Body of pancreas (tissue), 4 donors: ENCODE data around the gene GNA15.

ENCODE experiments used
- POLR2A ChIP-seq, 3 donors: fragments of 450-650 bp; IDR thresholded peaks; one replicate each; pipeline ENCODE4 v1.6.1; 2016; ENCODE audit warnings: antibody characterized with exemption in 3 of 3, mild to moderate bottlenecking in 2 of 3
- TF ChIP-seq, protein P1 (sequence below), 7 experiments: fragments of 450-650 bp in 4 of 7; fragments of 200-600 bp in 3 of 7; sonication (generic) in 3 of 7; IDR thresholded peaks; one replicate each; pipeline ENCODE4 v1.5.1; 2016 to 2019; ENCODE audit warnings: antibody characterized with exemption in 7 of 7

DNA sequence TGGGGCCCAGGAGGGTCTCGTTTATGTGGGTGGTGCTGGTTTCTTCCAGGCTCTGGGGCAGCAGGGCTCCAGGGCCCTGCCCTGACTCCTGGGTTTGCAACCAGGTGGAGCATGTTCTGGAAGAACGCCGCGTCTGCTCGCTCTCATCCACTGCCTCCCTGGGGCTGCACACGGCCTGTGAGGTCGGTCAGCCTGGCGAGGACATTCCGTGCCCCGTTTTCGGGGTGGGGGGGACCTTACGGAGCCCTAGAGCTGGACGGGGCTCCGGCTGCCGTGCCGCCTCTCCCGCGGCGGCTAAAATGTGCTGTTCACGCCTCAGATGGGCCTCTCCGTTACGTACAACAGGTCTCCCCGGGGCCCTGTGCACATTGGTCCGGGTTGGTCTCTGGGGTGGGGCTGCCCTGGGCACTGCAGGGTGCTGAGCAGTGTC, 38.4 kb upstream of the GNA15 start:
- TF ChIP-seq, protein P1, sequence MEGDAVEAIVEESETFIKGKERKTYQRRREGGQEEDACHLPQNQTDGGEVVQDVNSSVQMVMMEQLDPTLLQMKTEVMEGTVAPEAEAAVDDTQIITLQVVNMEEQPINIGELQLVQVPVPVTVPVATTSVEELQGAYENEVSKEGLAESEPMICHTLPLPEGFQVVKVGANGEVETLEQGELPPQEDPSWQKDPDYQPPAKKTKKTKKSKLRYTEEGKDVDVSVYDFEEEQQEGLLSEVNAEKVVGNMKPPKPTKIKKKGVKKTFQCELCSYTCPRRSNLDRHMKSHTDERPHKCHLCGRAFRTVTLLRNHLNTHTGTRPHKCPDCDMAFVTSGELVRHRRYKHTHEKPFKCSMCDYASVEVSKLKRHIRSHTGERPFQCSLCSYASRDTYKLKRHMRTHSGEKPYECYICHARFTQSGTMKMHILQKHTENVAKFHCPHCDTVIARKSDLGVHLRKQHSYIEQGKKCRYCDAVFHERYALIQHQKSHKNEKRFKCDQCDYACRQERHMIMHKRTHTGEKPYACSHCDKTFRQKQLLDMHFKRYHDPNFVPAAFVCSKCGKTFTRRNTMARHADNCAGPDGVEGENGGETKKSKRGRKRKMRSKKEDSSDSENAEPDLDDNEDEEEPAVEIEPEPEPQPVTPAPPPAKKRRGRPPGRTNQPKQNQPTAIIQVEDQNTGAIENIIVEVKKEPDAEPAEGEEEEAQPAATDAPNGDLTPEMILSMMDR (IDR thresholded peaks at IDR 0.05), result no peak
- no peak for TF ChIP-seq POLR2A (IDR thresholded peaks at IDR 0.05)
